ENCODE data around the gene PDGFC. TPM values are rescaled to one million over a fixed set of nuclear protein-coding genes. Genes with fewer than 3 reads are reported as not detected.

The PDGFC gene
- total and polyA plus RNA-seq, 2 donors (not counting 3 experiments of a cell fraction or from before 2014, with no cell fraction given): 2.7 to 5.3 TPM

DNA sequence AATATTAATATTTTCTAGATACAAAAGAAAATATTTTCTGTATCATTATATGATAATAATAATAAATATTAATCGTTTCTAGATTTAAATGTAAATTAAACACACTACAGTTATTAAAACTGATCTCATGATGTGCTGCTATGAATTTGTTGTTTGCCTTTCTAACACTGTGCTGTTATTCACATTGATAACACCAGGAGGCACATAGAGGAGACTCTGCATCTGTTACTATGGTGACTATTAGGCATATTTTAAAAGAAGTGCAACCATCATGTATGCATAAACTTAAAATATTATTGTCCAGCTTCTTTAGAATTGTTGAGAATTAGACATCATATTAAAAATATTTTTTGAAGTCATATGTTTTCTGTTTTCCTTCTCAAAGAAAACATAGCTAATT, 11.8 kb upstream of the PDGFC start:
- ChIA-PET CTCF (interaction anchor here (0.7 to 7.6 kb wide), 22 partner anchors 10 to 510 kb away, joined by 3 to 112 read pairs (median 6); no protein-coding TSS in a partner anchor), POLR2A (no interaction called here)
- H4K20me1 ChIP-seq (replicated peaks; ENCODE audit: control insufficient read depth, extremely low read depth, insufficient read depth, low read length): no peaks in the 10 kb centered on the region
- TF ChIP-seq, protein P1, sequence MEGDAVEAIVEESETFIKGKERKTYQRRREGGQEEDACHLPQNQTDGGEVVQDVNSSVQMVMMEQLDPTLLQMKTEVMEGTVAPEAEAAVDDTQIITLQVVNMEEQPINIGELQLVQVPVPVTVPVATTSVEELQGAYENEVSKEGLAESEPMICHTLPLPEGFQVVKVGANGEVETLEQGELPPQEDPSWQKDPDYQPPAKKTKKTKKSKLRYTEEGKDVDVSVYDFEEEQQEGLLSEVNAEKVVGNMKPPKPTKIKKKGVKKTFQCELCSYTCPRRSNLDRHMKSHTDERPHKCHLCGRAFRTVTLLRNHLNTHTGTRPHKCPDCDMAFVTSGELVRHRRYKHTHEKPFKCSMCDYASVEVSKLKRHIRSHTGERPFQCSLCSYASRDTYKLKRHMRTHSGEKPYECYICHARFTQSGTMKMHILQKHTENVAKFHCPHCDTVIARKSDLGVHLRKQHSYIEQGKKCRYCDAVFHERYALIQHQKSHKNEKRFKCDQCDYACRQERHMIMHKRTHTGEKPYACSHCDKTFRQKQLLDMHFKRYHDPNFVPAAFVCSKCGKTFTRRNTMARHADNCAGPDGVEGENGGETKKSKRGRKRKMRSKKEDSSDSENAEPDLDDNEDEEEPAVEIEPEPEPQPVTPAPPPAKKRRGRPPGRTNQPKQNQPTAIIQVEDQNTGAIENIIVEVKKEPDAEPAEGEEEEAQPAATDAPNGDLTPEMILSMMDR (IDR thresholded peaks at IDR 0.05; ENCODE audit: extremely low read depth in 1 of 2, insufficient read depth in 1 of 2, low read depth in 1 of 2, low read length in 2 of 2): peak; percentile 23 to 43
- TF ChIP-seq POLR2A (IDR thresholded peaks at IDR 0.05; ENCODE audit: low read depth, low read length): no peak
- no peaks in the 10 kb centered on the region for H3K79me2 ChIP-seq (ENCODE audit: control insufficient read depth, insufficient read depth, low read length)
- H3K9me1 ChIP-seq (replicated peaks; ENCODE audit: control insufficient read depth, extremely low read depth, insufficient read depth, low read length): no peaks in the 10 kb centered on the region
- no peak overlapping the region for H3K9ac ChIP-seq (replicated peaks; ENCODE audit: extremely low read depth, insufficient read depth, low read length)
- no peak overlapping the region for H2AFZ ChIP-seq (ENCODE audit: low read depth, low read length)
- H3K4me3 ChIP-seq (replicated peaks in 1 of 3; ENCODE audit: insufficient read depth in 1 of 3, low read depth in 1 of 3, low read length in 3 of 3): no peak overlapping the region
- H3K36me3 ChIP-seq (ENCODE audit: control insufficient read depth in 2 of 2, extremely low read depth in 1 of 2, insufficient read depth in 2 of 2, low read length in 2 of 2): no peaks in the 10 kb centered on the region
- intact Hi-C loops (cut with micrococcal nuclease): loop anchor here (1.0 kb wide), 3 partner anchors 16 to 145 kb away; no protein-coding TSS in a partner anchor
- no peak overlapping the region for H3K27ac ChIP-seq (ENCODE audit: insufficient read depth, low read depth, low read length)
- DNase-seq (ENCODE audit: low read depth, low spot score) (peak; percentile 44), FAIRE-seq (peak; percentile 43)
- no TSS peak for BruUV-seq (replicated peaks)
- no peaks in the 10 kb centered on the region for H3K9me3 ChIP-seq (replicated peaks; ENCODE audit: control insufficient read depth, insufficient read depth, low read length)
- dilution Hi-C loops (cut with MboI; ENCODE audit: extremely low pct_ligation_motif_present, low sequenced_read_pairs): no loop called here
- no peak overlapping the region for H3K4me2 ChIP-seq (ENCODE audit: insufficient read depth, low read length)
- no peaks in the 10 kb centered on the region for H3K27me3 ChIP-seq (ENCODE audit: control insufficient read depth in 2 of 2, insufficient read depth in 2 of 2, low read length in 2 of 2)
- no peaks in the 10 kb centered on the region for H3K4me1 ChIP-seq (ENCODE audit: control insufficient read depth, extremely low read depth, insufficient read depth, low read length)

- intact Hi-C loops (cut with micrococcal nuclease): no loop called here
- ChIA-PET POLR2A (no interaction called here), CTCF (interaction anchor here (1.4 to 7.6 kb wide), 6 partner anchors 9 to 506 kb away, joined by 3 to 112 read pairs (median 6); no protein-coding TSS in a partner anchor)
These were observed 9.7 kb upstream of the PDGFC start for GRCh38 chr4:156981262-156981769.

More at GRCh38 chr4:156981262-156981769, 9.7 kb upstream of the PDGFC start:
- Histone ChIP-seq H3K27me3 (ENCODE audit: control insufficient read depth in 2 of 2, insufficient read depth in 2 of 2, low read length in 2 of 2) (no peaks in the 10 kb centered on the region), H2AFZ (ENCODE audit: low read depth, low read length) (no peak overlapping the region), H4K20me1 (replicated peaks; ENCODE audit: control insufficient read depth, extremely low read depth, insufficient read depth, low read length) (no peaks in the 10 kb centered on the region), H3K9ac (replicated peaks; ENCODE audit: extremely low read depth, insufficient read depth, low read length) (no peak overlapping the region), H3K36me3 (ENCODE audit: control insufficient read depth in 2 of 2, extremely low read depth in 1 of 2, insufficient read depth in 2 of 2, low read length in 2 of 2) (no peaks in the 10 kb centered on the region), H3K4me2 (ENCODE audit: insufficient read depth, low read length) (no peak overlapping the region), H3K9me1 (replicated peaks; ENCODE audit: control insufficient read depth, extremely low read depth, insufficient read depth, low read length) (no peaks in the 10 kb centered on the region), H3K4me3 (replicated peaks in 1 of 3; ENCODE audit: insufficient read depth in 1 of 3, low read depth in 1 of 3, low read length in 3 of 3) (no peak overlapping the region), H3K4me1 (ENCODE audit: control insufficient read depth, extremely low read depth, insufficient read depth, low read length) (peaks cover 3% of the 10 kb centered on the region), H3K9me3 (replicated peaks; ENCODE audit: control insufficient read depth, insufficient read depth, low read length) (no peaks in the 10 kb centered on the region), H3K27ac (ENCODE audit: insufficient read depth, low read depth, low read length) (no peak overlapping the region), H3K79me2 (ENCODE audit: control insufficient read depth, insufficient read depth, low read length) (no peaks in the 10 kb centered on the region)
- dilution Hi-C loops (cut with MboI; ENCODE audit: extremely low pct_ligation_motif_present, low sequenced_read_pairs): no loop called here
- DNase-seq (ENCODE audit: low read depth, low spot score) (no peak), FAIRE-seq (no peak)
- BruUV-seq (replicated peaks): no TSS peak
- TF ChIP-seq MAX (IDR thresholded peaks at IDR 0.05; ENCODE audit: insufficient read depth, insufficient read length) (no peak), GATA2 (IDR thresholded peaks at IDR 0.05; ENCODE audit: insufficient read depth, insufficient read length, low read depth, low read length) (no peak)
- TF ChIP-seq, protein P1 (IDR thresholded peaks at IDR 0.05; ENCODE audit: extremely low read depth in 1 of 2, insufficient read depth in 1 of 2, low read depth in 1 of 2, low read length in 2 of 2): no peak

Data from endothelial cell of umbilical vein (primary cell).